Measurements from ENCODE around the gene TRPV2. TPM values are rescaled to one million over a fixed set of nuclear protein-coding genes. Genes with fewer than 3 reads are reported as not detected.

The TRPV2 gene
- total RNA-seq, 1 donor from 2014 or later = 13.6 TPM

DNA sequence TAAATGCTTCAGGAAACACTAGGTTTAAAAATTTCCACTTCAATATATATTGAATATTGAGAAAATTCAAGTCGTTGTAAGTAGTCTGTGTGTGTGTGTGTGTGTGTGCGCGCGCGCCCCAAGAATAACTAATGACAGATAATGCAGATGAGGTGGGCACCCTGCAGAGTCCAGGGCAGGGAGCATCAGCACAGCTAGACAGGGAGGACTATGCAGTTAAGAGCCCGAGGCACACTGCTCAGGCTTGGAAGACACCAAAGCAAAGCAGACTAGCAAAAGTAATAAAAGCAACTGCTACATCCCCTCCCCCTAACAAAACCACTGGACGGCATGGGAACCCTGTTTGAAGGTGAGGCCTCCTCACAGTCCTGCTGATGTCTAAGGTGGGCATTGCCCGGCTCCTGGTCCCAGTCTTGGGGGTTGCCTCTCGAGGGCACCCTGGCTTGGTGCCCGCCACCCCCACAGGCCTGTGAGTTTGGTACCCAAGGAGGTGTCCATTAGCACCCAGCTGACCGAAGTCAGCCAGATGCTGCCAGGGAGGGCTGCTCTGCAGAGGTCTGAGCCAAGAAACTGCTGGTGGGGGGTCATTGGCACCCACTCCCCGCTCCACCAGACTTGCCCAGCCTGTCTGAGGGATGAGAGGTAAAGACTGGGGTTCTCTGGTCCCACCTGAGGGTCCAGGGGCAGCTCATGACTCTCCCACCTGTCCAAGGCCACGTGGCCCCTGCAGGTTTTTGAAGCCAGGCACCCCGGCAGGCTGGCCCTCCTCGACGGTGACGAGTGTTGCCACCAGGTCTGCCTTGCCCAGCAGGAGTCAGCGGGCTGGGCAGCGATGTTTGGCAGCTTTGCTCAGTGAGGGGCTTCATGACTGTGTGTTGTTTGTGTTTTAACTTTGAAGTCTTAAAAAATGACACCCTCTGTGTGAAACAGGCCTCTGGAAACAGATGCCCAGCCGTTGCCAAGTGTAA is 58.0 kb downstream of the TRPV2 start:
- DNase-seq (ENCODE audit: low spot score) = no peak

DNA sequence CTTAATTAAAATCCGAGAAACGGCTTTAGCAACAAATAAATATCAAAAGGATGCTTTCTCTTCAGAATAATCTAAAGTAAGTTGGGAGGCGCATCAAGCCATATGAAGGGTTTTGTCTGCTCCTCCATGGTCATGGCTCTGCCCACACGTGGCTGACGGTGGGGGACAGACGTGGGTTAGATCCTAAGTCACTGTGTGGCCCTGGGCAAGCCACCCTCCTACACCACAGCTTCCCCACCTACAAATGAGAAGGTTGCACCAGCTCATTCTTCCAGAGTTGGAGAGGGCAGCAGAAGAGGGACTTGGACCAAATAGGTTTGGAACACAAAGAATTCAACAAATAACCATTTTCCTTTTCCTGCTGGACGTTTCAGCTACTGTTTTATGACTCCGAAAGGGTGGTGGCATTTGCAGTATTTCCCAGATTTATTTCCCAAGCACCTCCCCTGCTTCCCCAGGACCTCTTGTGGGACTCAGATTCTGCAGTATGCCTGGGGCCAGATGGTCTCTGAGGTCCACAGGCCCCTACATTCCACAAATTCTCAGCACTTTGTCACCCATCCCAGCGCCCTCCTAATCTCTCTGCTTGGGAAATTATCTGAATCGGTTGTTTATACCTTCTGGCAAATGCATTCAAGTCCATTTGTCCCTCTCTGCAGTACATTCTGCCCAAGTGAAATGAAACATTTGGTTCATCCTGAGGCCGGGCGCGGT is 58.8 kb downstream of the TRPV2 start:
- DNase-seq (ENCODE audit: low spot score) = no peak

DNA sequence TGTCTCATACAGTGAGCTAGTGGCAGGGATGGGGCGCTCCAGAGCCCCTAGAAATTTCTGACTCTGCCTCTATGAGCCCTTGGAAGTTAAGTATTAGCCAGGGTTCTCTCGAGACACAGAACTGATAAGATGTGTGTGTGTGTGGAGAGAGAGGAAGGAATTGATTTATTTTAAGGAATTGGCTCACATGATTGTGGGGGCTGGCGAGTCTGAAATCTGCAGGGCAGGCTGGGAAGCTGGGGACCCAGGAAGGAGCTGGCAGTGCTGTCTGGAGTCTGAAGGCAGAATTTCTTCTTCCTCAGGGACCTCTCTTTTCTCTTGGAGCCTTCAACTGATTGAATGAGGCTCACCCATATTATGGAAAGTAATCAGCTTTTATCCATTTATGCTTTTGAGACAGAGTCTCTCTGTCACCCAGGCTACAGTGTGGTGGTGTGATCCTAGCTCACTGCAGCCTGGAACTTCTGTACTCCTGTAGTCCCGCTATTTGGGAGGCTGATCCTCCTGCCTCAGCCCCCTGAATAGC is 59.9 kb downstream of the TRPV2 start:
- DNase-seq (ENCODE audit: low spot score) = no peak

DNA sequence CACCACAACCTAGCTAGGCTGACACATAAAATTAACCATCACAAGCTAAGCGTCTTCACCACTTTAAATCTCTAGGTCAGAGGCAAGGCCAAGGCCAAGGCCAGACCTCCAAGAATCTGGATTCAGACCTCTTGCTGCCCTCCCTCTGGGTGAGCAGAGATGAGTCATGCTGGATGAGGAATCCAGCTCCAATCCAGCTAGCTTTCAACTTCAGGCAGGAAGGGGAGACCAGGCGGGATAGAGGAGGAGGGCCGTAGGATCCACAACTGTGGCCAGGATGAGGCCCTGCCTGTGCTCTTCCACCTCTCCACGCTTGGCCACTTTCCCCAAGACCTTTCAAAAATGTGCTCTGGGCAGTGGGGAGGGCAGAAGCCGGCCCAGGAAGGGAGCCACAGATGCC is 61.9 kb downstream of the TRPV2 start:
- no peak for DNase-seq (ENCODE audit: low spot score)

DNA sequence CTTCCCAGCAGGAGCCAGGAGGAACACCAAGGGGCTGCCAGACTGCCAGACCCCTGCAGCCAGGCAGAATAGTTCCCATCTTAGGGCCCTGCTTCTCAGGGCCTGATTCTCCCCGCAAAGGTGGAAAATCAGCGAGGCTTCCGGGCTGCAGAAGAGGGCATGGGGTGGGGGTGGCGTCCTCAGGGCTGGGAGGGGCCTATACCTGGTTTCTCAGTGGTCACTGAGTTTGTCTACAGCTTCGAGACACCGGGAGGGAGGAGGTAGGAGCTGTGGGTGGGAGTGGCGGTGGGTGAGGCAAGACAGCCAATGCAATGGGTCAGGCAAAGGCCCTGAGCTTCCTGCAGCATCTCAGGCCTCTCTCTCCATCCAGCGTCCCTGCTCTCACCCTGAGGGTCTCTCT is 62.3 kb downstream of the TRPV2 start:
- DNase-seq (ENCODE audit: low spot score) = no peak

DNA sequence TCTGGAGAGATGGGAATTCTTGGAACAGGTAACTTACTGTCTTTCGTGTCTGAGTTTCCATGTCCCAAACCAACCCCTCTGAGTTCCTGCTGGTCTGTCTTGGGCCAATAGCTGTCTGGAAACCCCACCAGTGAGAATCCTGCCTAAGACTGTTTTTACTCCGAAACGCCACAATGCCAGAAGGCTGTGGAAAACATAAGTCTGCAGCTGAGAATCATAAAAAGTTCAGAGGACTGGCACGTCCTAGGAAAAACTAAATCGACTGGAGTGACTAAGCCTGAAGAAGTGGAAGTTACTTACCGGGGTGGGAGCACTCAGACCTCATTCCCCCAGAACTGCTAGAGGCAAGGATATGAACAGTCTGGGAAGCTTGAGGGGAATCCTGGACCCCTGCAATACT is 63.3 kb downstream of the TRPV2 start:
- no peak for DNase-seq (ENCODE audit: low spot score)

DNA sequence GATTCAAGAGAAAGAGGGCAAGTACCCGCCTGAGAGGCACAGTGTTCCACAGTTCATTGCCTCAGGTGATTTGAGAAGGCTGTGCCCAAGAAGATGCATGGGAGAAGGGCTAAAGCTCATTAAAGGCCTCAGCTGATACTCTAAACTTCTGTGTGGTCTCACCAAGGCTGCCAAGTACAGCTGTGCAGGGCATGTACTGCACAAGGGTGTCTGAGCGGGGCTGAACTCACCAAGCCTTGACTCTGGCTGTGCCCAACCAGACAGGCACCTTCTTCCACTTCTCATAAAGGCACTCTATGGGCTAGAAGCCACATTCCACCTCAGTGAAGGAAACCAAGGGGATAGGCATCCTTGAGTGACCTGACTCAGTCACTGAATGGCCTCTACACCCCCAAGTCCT is 63.9 kb downstream of the TRPV2 start:
- no peak for DNase-seq (ENCODE audit: low spot score)

DNA sequence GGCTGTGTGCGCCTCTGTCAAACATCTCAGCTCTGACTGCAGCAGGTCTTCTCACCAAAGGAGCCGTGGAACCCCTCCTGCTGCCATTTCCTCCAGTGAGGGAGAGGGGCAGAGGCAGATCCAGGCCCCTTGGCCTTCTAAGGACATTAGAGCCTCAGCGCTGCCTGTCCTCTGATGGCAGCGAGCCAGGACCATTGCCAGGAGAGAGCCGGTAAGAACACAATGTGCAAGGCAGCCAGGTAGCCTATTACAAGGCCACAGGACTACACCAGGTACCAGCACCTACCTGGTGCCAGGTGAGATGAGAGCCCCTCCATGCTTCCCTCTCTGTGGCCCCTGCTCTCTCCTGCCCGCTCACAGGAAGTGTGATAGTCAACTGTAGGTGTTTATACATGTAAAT is 65.6 kb downstream of the TRPV2 start:
- DNase-seq (ENCODE audit: low spot score) = no peak

DNA sequence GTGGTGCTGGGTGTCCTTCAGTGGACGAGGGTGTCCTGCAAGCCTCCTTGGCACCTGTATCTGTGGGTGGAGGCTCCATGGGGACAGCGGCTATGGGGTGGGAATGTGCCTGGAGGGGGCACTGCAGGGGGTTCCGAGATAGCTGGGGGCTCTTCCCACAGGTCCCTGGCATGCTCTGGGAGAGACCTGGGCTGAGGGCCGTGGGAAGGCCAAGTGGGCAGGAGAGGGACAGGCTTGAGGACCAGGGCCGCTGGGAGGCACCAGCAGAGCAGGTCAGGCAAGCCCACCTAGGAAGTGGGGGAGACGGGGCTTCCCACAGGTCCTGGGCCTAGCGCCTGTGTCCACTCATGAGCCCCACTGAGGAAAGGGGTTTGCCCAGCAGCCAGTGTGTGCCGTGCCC is 66.9 kb downstream of the TRPV2 start:
- DNase-seq (ENCODE audit: low spot score) = no peak

DNA sequence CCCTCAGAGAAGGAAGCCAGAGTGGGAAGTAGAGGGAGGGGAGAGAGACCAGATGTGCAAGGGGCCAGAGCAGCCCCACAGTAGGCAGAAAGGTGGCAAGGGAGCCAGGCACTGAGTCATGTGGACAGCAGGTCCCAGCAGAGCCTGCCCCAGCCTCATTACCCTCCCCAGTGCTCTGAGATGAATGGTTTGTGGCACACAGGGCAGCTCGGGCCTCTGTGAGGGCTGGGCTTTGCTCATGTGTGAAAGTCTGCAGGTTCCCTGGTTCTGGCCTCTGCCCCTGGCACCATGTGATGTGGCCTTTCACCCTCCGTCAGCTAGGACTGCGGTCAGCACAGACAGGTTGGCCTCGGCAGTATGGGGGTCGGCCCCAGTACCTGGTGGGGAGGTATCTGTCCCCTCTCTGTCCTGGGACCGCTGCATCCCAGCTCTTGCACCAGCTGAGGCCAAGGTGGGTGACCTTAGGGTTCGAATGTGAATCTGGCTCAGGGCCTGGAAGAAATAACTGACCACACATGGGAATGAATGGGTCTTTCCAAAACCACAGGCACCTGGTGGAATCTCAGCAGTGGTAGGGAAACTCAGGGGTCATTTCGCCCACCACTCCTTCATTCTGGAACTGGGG is 67.8 kb downstream of the TRPV2 start:
- DNase-seq (ENCODE audit: low spot score) = no peak

DNA sequence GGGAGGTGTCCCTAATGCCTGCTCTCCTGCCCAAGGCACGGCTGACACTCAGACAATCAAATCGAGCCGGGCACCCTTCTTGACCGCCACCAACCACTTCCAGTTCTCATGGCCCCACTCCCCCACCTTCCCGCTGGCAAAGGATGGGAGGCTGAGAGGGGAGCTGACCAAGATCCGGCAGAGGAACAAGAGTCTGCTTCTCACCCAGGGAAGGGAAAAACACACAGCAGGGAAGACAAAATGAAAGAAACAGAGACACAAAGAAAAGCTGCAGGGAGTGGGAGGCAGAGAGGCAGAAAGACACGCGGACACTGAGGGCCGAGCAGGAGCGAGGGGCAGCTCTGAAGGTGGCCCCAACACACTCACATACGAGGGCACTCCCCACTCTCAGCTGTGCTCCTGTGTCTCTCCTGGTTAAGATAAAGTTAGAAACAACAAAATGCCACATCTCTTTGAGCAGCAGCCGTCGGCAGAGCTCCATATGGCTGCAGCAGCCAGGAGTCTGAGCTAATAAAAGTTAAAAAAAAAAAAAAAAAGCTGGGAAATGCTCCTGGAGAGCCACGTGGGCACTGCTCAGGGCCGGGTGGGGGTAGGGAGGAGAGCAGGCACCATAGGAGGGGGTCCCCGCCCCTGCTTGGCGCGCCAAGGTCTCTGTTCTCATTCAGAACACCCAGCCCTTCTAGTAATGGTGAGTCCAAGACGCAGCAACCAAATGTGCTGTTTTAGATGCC is 69.2 kb downstream of the TRPV2 start:
- no peak for DNase-seq (ENCODE audit: low spot score)

Other genes with a start within 250 kb of the TRPV2 start
- 205 TPM for gene NCOR1, start 200.0 kb upstream of the TRPV2 start, total RNA-seq
- 66.2 TPM for gene PIGL, start 198.4 kb upstream of the TRPV2 start, total RNA-seq
- 44.0 TPM for gene CENPV, start 62.1 kb upstream of the TRPV2 start, total RNA-seq
- 1,159 TPM for gene UBB, start 34.5 kb upstream of the TRPV2 start, total RNA-seq
- gene LRRC75A, start 76.6 kb downstream of the TRPV2 start, total RNA-seq = 0.49 TPM
- 8.1 TPM for gene ZNF287, start 153.6 kb downstream of the TRPV2 start, total RNA-seq
- gene ZNF624, start 238.3 kb downstream of the TRPV2 start, total RNA-seq = 8.7 TPM